Activated T-cell treated with anti-CD3 and anti-CD28 coated beads, Interleukin-2, amount 50 U/mL, for 4 hours (primary cell): ENCODE measurements around the gene CACNA1S. TPM values are rescaled to one million over a fixed set of nuclear protein-coding genes. Genes with fewer than 3 reads are reported as not detected.

Source experiments
- ATAC-seq, 2 donors: fragments of 200-7000 bp; cut with Tn5 transposase; one replicate each; pipeline ENCODE4 v1.10.0; 2021
- DNase-seq: peaks from one replicate; pipeline ENCODE4 v3.0.0-alpha.2; 2020
- H3K27me3 Mint-ChIP-seq: one replicate; pipeline ENCODE4 v1.8.0; 2021; ENCODE audit warnings: low read depth, mixed read lengths
- H3K36me3 Mint-ChIP-seq: one replicate; pipeline ENCODE4 v1.8.0; 2022; ENCODE audit warnings: mixed read lengths; ENCODE audit not compliant: insufficient read depth
- H3K4me1 Mint-ChIP-seq: one replicate; pipeline ENCODE4 v1.8.0; 2021; ENCODE audit warnings: low read depth, mixed read lengths
- H3K4me3 Mint-ChIP-seq: one replicate; pipeline ENCODE4 v1.8.0; 2021; ENCODE audit warnings: mild to moderate bottlenecking, moderate library complexity, mixed read lengths
- H3K9me3 Mint-ChIP-seq: one replicate; pipeline ENCODE4 v1.8.0; 2021; ENCODE audit warnings: mixed read lengths
- total RNA-seq, 3 donors: library from RNA; stranded (reverse); gene quantifications; one replicate each; pipeline ENCODE4 v1.2.1, GENCODE V29; 2021

Gene CACNA1S
- total RNA-seq, 3 donors from 2014 or later, result not detected

DNA sequence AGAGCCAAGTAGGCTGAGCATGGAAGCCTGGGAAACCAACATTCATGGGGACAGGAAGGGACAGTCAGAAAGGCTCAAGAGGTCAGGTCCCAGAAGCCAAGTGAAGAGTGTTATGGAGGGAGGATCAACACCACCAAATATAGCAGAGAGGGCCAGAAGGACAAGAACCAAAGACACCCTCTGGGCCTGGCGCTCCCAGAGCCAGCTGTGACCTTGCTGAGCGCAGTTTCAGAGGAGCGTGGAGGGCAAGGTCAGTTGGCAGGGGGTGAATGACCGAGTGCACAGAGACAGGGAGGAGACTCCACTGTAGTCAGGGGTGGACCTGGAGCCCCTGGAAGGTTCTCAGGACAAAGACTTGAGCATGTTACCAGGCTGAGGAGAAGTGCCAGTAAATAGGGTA, 19.2 kb upstream of the CACNA1S start:
- ATAC-seq (no peak), DNase-seq (no peak)
- Mint-ChIP-seq H3K9me3 (no peaks in the 10 kb centered on the region), H3K4me3 (no peak overlapping the region), H3K4me1 (no peaks in the 10 kb centered on the region), H3K36me3 (peaks cover 9% of the 10 kb centered on the region), H3K27me3 (peaks cover 11% of the 10 kb centered on the region)

GRCh38 chr1:201128962-201129361, 16.7 kb upstream of the CACNA1S start:
- Mint-ChIP-seq H3K4me3 (no peak overlapping the region), H3K9me3 (no peaks in the 10 kb centered on the region), H3K36me3 (peaks cover 1% of the 10 kb centered on the region), H3K4me1 (no peaks in the 10 kb centered on the region), H3K27me3 (peaks cover 23% of the 10 kb centered on the region)
- ATAC-seq (no peak), DNase-seq (no peak)

GRCh38 chr1:201128476-201128875, 16.2 kb upstream of the CACNA1S start:
- Mint-ChIP-seq H3K9me3 (no peaks in the 10 kb centered on the region), H3K27me3 (peaks cover 26% of the 10 kb centered on the region), H3K4me1 (no peaks in the 10 kb centered on the region), H3K36me3 (peaks cover 1% of the 10 kb centered on the region), H3K4me3 (no peak overlapping the region)
- ATAC-seq, result no peak
- no peak for DNase-seq

GRCh38 chr1:201127755-201128455, 15.7 kb upstream of the CACNA1S start:
- ATAC-seq, result no peak
- H3K36me3 Mint-ChIP-seq, result peaks cover 1% of the 10 kb centered on the region
- DNase-seq, result no peak
- no peak overlapping the region for H3K4me3 Mint-ChIP-seq
- peaks cover 26% of the 10 kb centered on the region for H3K27me3 Mint-ChIP-seq
- no peaks in the 10 kb centered on the region for H3K4me1 Mint-ChIP-seq
- no peaks in the 10 kb centered on the region for H3K9me3 Mint-ChIP-seq

- Mint-ChIP-seq H3K4me3 (no peak within 1 kb of the TSS), H3K27me3 (peaks cover 26% of the 10 kb centered on the region), H3K4me1 (no peaks in the 10 kb centered on the region), H3K9me3 (no peaks in the 10 kb centered on the region), H3K36me3 (no peaks in the 10 kb centered on the region)
- ATAC-seq (no peak), DNase-seq (no peak)
Observed at GRCh38 chr1:201126832-201127754, 14.9 kb upstream of the CACNA1S start, which contains the start of gene ASCL5. Gene ASCL5, minus strand, starts transcription at chr1:201127184. Its CDS starts 11,812 bp downstream, at chr1:201115372.

- no peak for ATAC-seq
- Mint-ChIP-seq H3K27me3 (peaks cover 26% of the 10 kb centered on the region), H3K4me1 (no peaks in the 10 kb centered on the region), H3K9me3 (no peaks in the 10 kb centered on the region), H3K36me3 (no peaks in the 10 kb centered on the region), H3K4me3 (no peak overlapping the region)
- no peak for DNase-seq
Observed at GRCh38 chr1:201126463-201126831, 14.2 kb upstream of the CACNA1S start.

DNA sequence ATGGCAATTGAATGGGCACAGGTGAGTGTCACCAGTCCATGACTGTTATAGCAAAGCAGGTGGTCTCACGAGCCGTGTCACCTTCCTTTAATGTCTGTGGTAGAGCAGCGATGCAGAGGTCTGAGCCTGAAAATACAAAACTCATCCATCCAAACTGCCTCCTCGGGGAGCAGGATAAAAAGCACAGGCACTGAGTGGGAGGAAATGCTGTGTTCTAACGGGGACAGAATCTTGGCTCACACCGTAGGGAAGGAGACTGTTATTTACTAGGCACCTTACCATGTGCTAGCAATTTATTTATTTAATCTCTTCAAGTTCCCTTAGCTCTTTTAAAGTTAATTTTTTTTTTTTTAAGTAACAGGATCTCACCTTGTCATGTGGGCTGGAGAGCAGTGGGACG, 13.6 kb upstream of the CACNA1S start:
- no peak for ATAC-seq
- H3K27me3 Mint-ChIP-seq, result peaks cover 26% of the 10 kb centered on the region
- no peaks in the 10 kb centered on the region for H3K36me3 Mint-ChIP-seq
- H3K4me1 Mint-ChIP-seq, result no peaks in the 10 kb centered on the region
- DNase-seq, result no peak
- no peak overlapping the region for H3K4me3 Mint-ChIP-seq
- H3K9me3 Mint-ChIP-seq, result no peaks in the 10 kb centered on the region

DNA sequence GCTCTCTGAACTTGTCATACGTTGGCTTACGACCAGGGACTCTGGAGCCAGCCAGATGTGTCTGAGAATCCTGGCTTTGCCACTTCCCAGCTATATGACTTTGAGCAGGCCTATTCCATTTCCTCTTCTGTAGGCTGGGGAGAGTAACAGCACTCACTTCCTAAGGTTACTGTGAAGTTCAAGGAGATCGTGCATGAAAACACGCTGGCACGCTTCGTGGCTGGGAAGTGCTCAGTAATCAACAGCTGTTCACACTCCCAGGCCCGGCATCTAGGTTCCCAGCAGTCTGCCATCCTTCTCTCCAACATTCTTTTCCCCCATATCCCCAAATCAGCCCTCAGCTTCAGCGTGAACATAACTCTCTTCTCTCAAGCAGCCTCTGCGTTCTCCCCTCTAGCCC, 12.8 kb upstream of the CACNA1S start:
- no peak for DNase-seq
- peaks cover 26% of the 10 kb centered on the region for H3K27me3 Mint-ChIP-seq
- no peak overlapping the region for H3K4me3 Mint-ChIP-seq
- H3K4me1 Mint-ChIP-seq, result peaks cover 2% of the 10 kb centered on the region
- ATAC-seq, result no peak
- H3K36me3 Mint-ChIP-seq, result no peaks in the 10 kb centered on the region
- H3K9me3 Mint-ChIP-seq, result no peaks in the 10 kb centered on the region

- DNase-seq, result no peak
- Mint-ChIP-seq H3K27me3 (peaks cover 26% of the 10 kb centered on the region), H3K4me1 (peaks cover 8% of the 10 kb centered on the region), H3K4me3 (no peak overlapping the region), H3K9me3 (no peaks in the 10 kb centered on the region), H3K36me3 (no peaks in the 10 kb centered on the region)
- ATAC-seq, result no peak
Observed at GRCh38 chr1:201123866-201124265, 11.6 kb upstream of the CACNA1S start.

DNA sequence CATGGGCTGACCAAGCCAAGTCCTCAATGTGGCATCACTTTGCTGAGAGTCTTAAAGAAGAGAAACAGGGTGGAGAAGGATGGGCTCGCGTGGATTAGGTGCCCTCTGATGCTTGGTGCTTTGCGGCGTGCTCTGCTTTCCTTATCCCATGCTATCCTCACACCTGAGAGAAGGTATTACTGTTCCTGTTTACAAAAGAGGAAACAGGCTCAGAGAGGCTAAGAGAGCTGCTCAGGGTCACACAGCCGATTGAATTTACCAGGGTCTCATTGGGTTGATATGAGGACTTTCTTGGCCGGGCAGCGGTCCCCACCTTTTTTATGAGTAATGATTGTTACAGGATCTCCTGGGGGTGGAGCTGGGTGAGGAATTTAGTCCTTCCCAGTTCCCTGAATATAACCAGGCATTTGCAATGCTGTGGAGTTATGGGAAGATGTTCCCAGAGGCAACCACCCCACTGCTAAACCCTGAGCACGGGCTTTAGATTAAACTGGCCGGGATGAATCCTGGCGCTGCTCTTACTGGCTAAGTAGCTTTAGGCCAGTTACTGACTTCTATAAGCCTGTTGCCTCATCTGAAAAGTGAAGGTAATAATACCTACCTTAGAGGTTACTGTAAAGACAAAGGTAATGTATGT, 10.2 kb upstream of the CACNA1S start:
- no peak for ATAC-seq
- H3K4me3 Mint-ChIP-seq, result no peak overlapping the region
- peaks cover 18% of the 10 kb centered on the region for H3K27me3 Mint-ChIP-seq
- H3K9me3 Mint-ChIP-seq, result no peaks in the 10 kb centered on the region
- H3K36me3 Mint-ChIP-seq, result no peaks in the 10 kb centered on the region
- no peak for DNase-seq
- H3K4me1 Mint-ChIP-seq, result peaks cover 8% of the 10 kb centered on the region

DNA sequence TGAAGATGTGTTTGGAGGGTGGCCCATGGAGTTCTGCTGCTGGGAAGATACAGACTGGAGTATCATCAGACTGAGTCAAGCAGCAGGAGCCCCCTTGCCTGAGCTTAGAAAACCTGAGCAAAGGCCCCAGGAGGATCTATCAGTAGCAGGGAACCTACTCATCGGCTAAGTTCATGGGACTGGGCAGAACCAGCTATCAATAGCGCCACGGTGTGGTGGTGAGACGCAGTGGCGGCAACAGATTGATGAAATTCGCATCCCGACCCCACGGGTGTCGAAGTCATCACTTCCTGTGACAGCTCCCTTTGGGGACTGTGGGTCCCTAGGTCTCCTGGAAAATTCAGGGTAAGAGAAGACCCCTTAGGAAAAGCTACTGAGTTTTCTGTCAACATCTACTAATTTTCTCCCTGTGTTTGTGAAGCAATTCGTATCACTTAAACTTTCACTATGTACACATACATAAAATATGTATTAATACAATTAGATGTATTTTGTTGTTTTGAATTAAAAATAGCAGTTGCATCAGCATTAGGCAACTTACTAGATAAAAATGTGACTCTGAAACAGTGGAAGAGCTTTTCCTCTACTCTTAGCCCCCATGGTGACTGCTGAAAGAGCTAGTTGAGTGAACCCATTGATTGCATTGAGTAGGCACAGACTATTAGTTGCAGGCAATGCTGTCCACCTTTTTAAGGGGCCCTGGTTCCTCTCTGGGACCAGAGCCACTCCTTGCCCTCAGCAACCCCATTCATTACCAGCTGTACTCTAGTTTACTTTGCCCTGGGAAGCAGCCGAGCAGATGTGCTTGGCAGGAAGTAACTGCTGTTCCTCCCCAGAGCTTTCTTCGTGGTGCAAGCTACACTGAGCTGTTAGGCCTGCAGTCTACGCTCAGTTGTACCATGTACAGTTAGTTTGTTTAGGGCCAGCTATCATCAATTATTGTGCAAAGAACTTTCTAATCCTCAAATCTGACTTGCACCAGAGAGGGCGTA, 7.3 kb upstream of the CACNA1S start:
- ATAC-seq, result peak in 1 of 2 donors; percentile 27
- peaks cover 6% of the 10 kb centered on the region for H3K27me3 Mint-ChIP-seq
- H3K4me1 Mint-ChIP-seq, result peaks cover 15% of the 10 kb centered on the region
- H3K9me3 Mint-ChIP-seq, result no peaks in the 10 kb centered on the region
- H3K4me3 Mint-ChIP-seq, result no peak overlapping the region
- no peaks in the 10 kb centered on the region for H3K36me3 Mint-ChIP-seq
- DNase-seq, result peak; percentile 36

DNA sequence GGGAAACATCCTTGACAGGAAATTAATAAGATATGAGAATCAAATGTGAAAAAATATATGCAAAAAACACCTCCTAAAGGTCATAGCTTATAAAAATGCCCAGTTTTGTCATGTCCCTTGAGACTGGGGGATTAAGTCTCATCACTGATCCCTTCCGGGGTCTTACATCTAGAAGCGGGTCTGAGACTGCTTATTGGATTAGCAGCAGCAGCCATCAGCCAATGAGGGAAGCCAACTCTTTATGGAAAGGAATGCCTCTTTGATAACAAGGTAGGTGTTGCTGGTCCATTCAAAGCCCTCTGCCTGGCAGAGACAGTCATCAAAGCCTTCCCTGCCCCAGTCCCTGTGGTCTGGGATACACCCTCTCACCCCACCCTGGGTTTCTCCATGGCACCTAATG, 3.9 kb upstream of the CACNA1S start:
- no peaks in the 10 kb centered on the region for H3K9me3 Mint-ChIP-seq
- no peaks in the 10 kb centered on the region for H3K36me3 Mint-ChIP-seq
- H3K27me3 Mint-ChIP-seq, result no peaks in the 10 kb centered on the region
- no peak overlapping the region for H3K4me3 Mint-ChIP-seq
- no peak for ATAC-seq
- DNase-seq, result no peak
- H3K4me1 Mint-ChIP-seq, result peaks cover 16% of the 10 kb centered on the region

DNA sequence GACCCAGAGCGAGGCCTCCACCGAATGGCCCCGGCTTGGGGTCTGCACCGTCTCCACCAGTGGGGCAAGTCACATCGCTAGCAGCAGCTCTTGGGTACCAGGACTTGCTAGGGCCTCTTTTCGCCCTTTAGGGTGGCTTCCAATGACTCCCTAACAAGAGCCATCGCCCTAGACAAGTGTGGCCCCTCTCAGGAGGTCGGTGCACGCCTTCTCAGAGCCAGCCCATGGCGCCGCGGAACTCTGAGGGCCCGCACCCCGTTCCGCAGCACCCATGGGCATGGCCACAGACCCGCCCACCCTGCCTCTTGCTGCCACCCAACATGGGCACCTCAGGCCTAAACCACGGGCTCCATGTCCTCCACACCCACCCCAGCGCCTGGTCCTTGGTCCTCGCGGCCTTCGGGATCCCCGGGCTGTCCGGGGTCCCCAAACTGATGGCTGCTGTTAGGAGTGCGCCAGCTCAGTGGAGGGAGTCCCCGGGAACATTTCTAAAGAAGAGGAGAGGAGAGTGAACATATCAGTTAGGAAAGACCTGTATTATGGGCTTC, 3.2 kb upstream of the CACNA1S start:
- Mint-ChIP-seq H3K4me1 (peaks cover 16% of the 10 kb centered on the region), H3K36me3 (no peaks in the 10 kb centered on the region), H3K27me3 (no peaks in the 10 kb centered on the region), H3K9me3 (no peaks in the 10 kb centered on the region), H3K4me3 (no peak overlapping the region)
- DNase-seq (no peak), ATAC-seq (no peak)
